Hindlimb muscle (tissue), 1 donor: ENCODE measurements around the gene PROM1. TPM values are rescaled to one million over a fixed set of nuclear protein-coding genes. Genes with fewer than 3 reads are reported as not detected.
A peak's percentile ranks its signal among the peaks of the same experiment; 100 is the strongest.

Experiments
- DNase-seq: peaks from one replicate; pipeline ENCODE4 v3.0.0-alpha.2; 2013
- polyA plus RNA-seq: library from polyadenylated mRNA; unstranded; fragments of 120-200 nt; gene quantifications from one replicate; pipeline ENCODE4 v1.2.1, GENCODE V29; 2013; ENCODE audit not compliant: insufficient read length

Gene PROM1
- 44.6 TPM for polyA plus RNA-seq

DNA sequence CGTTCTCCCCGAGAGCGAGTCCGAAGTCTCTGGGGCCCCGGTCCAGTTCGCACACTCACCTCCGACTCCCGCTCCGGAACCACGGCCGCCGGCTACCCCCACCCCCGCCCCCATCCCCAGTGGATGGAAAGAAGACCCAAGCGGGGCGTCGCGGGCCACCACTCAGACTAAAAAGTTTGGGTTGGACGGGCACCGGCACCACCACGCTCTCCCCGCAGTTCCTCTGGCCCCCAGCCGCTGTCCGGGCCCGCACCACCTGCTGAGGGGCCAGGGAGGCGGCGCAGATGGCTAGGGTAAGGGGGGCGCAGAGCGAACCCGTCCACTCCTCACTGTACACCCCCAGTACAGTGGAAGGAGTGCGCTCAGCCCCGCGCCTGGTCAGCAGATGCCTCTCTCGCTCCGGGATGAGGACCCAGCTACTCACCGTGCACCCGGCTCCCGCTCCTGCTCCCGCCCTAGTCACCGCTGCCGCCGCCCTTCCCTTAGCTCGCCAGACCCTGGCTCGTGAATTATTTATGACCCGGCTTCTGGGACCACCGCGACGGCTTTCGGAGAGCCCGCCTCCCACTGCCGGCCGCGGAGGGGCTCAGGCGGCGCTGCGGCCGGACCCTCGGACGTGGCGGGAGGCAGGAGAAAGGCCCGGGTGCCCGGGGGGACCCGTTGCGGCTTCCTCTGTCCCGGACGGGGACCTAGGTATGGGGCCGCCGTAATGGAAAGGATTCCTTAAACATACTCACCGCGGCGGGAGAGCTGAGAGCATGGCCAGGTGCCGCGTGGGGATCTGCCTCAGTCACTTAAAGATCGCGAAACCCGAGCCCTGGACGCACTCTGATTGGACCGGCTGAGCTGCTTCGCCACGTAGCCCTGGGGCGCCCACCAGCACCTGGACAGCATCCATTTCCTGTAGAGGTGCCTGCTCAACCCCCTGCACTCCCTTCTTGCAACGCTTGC, at the start of gene PROM1:
Gene PROM1 (minus strand): TSS at position 783 of the 951 bp plus-strand sequence. CDS start 8,117 bp downstream, outside the sequence.
- DNase-seq: peak; percentile 45

DNA sequence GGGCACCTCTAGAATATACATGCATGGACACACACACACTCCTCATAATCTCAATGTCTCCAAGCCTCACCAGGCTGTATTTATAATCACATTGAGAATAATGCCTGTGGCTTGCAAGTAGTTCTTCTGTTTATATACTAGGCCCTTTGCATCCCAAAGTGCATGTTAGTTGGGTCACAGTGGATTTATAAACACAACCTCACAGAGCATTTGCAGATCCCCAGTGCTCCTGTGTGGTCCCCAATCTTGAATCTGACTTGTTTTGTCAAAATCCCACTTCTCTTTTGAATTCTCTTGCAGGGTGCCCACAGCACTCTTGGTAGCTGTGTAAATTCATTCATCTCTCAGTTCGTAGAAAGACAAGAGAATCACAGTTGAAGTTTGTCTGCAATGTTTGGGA, 49.6 kb upstream of the PROM1 start:
- no peak for DNase-seq

DNA sequence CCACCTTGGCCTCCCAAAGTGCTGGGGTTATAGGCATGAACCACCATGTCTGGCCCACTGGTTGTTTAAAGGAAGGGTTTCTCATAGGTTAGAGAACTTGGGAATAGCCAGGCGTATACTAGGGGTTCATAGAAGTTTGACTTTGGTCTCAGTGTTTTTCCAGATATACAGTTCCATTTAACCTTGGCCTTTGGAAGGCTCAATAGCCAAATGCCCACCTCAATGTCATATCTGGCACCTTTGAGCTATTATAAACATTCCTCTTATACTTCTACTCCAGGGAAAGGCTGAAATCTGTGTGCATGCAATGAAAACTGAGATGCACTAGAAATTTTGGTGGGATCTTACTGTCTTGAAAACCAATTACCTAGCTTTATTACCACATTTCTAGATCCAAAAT, 47.5 kb upstream of the PROM1 start:
- no peak for DNase-seq

DNA sequence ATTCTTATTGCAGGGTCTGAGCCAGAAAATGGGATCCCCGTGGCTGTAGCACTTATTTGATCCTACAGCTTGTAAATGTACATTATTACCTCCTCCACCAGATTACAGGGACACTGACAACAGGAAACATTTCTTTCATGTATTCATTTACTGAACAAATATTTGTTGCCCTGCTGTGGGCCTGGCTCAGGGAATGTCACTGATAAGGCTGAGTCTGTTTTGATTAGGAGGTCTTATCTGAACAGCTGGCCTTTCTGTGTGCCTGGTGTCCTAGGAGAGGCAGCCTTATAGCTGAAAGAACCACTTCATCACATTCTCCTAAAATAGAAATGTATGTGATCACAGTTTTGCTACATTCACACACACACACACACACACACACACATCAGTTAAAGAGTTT, 45.5 kb upstream of the PROM1 start:
- DNase-seq: no peak

- no peak for DNase-seq
These were observed 42.9 kb upstream of the PROM1 start for GRCh38 chr4:16126714-16127113.

DNA sequence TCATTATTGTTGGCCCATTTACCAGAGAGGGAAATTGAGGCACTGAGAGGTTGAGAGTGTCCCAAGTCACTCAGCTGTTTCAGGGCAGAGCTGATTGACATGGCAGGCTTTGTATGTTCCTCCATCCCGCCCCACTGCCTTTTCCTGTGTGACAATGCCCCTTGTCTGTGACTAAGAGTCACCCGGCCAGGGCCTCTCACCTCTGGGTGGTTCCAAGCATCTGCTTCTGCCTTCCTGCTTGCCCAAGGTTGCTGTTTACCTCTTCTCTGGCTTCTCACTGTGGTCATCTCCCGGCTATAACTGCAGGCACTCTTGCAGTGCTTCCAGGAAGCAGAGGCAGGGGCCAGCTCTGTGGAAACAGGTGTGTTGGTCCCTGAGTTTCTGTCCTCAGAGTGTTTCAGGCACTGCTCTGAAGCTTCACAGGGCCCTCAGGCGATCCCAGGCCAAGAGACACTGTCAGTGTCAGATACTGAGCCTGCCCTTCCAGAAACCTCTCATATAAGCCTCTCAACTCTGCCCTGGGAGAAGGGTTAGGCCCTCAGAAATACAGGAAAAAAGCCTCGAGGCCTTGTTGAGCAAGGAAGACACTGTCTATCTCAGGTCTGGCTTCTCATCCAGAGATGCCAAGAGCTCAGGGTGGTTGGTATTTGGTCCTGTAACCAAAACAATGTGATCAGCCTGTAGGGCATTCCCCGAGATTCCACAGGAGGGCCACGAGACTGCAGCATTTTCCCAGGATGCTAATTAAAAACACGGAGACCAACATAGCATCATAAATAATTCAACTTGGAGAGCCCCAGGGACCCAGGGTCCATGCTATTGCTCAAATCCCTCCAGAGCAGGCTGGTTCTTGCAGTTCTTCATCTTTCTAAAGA, 42.0 kb upstream of the PROM1 start:
- DNase-seq: no peak

- DNase-seq: no peak
These were observed 40.4 kb upstream of the PROM1 start for GRCh38 chr4:16124232-16124631.

GRCh38 chr4:16123356-16124084, 39.7 kb upstream of the PROM1 start:
- DNase-seq: no peak

GRCh38 chr4:16122784-16123183, 39.0 kb upstream of the PROM1 start:
- DNase-seq: no peak

- no peak for DNase-seq
These were observed 38.5 kb upstream of the PROM1 start for GRCh38 chr4:16122308-16122711.

DNA sequence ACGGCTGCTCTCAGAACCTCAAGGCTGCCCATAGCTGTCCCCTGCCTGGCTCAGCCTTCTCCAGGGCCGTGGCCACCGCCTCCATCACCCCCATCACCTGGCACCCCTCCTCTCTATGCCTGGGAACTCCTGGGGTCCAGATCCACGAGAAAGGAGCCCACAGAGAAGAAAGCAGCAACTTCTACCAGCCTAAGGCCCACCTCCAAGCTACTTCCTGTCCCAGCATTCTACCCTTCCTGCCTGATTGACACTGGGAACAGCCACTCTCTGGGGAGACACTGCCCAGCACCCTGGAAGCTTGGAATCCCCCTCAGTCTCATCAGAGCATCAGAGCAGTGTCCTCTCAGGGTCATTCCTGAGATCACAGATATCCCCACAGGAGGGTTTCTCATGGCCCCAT, 36.9 kb upstream of the PROM1 start:
- DNase-seq: no peak

DNA sequence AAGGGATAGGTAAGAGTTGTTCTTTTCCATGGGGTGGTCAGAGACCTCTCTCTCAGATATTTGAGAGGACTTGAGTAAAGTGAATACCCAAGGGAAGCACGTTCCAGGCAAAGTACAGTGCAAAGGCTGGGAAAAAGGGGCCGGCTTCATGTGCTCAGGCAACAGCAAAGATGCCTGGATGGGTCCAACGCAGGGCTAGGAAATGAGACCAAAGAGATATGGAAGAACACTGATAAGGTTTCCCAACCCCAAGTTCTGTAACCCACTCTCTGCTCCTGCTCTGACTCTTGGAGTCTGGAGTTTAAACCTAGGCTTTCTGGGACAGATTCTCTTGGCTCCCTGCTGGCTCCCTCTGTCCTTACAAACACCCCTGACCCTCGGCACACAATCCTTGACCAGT, 36.2 kb upstream of the PROM1 start:
- no peak for DNase-seq

- no peak for DNase-seq
These were observed 34.3 kb upstream of the PROM1 start for GRCh38 chr4:16118090-16118489.

GRCh38 chr4:16117164-16117563, 33.3 kb upstream of the PROM1 start:
- no peak for DNase-seq

GRCh38 chr4:16116493-16116990, 32.7 kb upstream of the PROM1 start:
- DNase-seq: no peak

- DNase-seq: no peak
These were observed 32.2 kb upstream of the PROM1 start for GRCh38 chr4:16116019-16116418.

- no peak for DNase-seq
These were observed 30.7 kb upstream of the PROM1 start for GRCh38 chr4:16114546-16114945.

- DNase-seq: no peak
These were observed 29.9 kb upstream of the PROM1 start for GRCh38 chr4:16113741-16114140.

- no peak for DNase-seq
These were observed 27.7 kb upstream of the PROM1 start for GRCh38 chr4:16111533-16111932.

GRCh38 chr4:16110661-16111290, 27.0 kb upstream of the PROM1 start:
- no peak for DNase-seq

GRCh38 chr4:16110199-16110598, 26.4 kb upstream of the PROM1 start:
- no peak for DNase-seq

DNA sequence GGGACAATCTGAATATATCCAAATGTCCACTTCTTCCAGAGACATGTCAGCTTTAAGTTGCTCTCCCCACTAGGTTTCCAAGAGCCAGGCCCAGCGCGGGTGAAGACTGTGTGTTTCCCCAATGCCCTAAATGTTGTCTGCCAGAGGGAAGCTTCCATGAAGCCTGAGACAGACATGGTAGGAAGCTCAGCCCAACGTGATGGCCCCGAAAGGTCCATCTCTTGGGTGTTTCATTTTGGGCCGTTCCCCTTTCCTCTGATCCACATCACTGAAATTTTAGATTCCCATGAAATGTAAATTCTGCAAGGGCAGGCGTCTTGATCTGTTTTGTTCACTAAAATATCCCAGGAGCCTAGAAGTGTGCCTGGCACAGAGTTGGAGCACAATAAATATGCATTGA, 25.4 kb upstream of the PROM1 start:
- no peak for DNase-seq
